Measurements from ENCODE around the gene ARPC1B.

DNA sequence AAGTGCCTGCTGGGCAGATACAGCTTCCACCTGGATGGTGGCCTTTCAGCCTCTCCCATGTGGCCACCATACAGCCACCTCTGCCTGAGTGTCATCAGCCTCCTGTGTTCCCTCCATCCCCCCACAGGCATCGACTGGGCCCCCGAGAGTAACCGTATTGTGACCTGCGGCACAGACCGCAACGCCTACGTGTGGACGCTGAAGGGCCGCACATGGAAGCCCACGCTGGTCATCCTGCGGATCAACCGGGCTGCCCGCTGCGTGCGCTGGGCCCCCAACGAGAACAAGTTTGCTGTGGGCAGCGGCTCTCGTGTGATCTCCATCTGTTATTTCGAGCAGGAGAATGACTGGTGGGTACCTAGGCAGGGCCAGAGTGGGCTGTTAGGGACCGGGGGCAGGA lies 13.4 kb downstream of the ARPC1B start:
- TF ChIP-seq RFX5 (IDR thresholded peaks at IDR 0.05; ENCODE audit: low read depth, low read length) (no peak), POLR2A (IDR thresholded peaks at IDR 0.05; ENCODE audit: low read depth, low read length) (no peak), MXI1 (IDR thresholded peaks at IDR 0.05; ENCODE audit: borderline replicate concordance, low read depth, low read length) (no peak)
- TF ChIP-seq, protein P1, sequence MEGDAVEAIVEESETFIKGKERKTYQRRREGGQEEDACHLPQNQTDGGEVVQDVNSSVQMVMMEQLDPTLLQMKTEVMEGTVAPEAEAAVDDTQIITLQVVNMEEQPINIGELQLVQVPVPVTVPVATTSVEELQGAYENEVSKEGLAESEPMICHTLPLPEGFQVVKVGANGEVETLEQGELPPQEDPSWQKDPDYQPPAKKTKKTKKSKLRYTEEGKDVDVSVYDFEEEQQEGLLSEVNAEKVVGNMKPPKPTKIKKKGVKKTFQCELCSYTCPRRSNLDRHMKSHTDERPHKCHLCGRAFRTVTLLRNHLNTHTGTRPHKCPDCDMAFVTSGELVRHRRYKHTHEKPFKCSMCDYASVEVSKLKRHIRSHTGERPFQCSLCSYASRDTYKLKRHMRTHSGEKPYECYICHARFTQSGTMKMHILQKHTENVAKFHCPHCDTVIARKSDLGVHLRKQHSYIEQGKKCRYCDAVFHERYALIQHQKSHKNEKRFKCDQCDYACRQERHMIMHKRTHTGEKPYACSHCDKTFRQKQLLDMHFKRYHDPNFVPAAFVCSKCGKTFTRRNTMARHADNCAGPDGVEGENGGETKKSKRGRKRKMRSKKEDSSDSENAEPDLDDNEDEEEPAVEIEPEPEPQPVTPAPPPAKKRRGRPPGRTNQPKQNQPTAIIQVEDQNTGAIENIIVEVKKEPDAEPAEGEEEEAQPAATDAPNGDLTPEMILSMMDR (conservative IDR thresholded peaks at IDR 0.05; ENCODE audit: low read depth, low read length), result no peak
- TF ChIP-seq, protein P2, sequence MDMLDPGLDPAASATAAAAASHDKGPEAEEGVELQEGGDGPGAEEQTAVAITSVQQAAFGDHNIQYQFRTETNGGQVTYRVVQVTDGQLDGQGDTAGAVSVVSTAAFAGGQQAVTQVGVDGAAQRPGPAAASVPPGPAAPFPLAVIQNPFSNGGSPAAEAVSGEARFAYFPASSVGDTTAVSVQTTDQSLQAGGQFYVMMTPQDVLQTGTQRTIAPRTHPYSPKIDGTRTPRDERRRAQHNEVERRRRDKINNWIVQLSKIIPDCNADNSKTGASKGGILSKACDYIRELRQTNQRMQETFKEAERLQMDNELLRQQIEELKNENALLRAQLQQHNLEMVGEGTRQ (IDR thresholded peaks at IDR 0.05; ENCODE audit: low read depth, low read length), result no peak
